OCI-LY1 (cell line): ENCODE data around the gene DMAP1.

Source experiments
- EZH2 ChIP-seq: fragments of 200-600 bp; sonication (generic), shearing (Covaris generic); IDR thresholded peaks from 2 replicates; pipeline ENCODE4 v1.8.0; 2017; ENCODE audit warnings: borderline replicate concordance, mixed run types, mild to moderate bottlenecking, antibody characterized with exemption, low read length, moderate library complexity, mixed read lengths
- TF ChIP-seq, protein P1 (sequence below): fragments of 200-600 bp; sonication (generic), shearing (Covaris generic); IDR thresholded peaks from 2 replicates; pipeline ENCODE4 v1.5.1; 2017; ENCODE audit warnings: mild to moderate bottlenecking, antibody characterized with exemption, low read length, moderate library complexity, mixed read lengths

DNA sequence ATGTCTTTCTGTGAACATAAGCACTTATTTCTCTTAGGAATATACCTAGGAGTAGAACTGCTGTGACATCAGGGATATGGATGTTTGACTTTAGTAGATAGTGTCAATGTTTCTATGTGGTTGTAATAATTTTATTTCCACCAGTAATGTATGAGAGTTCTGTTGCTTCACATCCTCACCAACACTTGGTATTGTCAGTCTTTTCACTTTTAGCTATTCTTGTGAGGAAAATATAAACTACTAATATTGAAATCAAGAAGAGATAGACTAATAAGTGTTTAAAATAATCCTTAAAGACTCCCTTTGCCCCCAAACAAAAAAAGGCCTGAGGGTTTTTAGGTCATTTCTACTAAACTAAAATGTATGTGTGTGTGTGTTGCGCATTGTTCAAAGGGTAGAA is 2.7 kb upstream of the DMAP1 start:
- no peak for TF ChIP-seq EZH2
- TF ChIP-seq, protein P1, sequence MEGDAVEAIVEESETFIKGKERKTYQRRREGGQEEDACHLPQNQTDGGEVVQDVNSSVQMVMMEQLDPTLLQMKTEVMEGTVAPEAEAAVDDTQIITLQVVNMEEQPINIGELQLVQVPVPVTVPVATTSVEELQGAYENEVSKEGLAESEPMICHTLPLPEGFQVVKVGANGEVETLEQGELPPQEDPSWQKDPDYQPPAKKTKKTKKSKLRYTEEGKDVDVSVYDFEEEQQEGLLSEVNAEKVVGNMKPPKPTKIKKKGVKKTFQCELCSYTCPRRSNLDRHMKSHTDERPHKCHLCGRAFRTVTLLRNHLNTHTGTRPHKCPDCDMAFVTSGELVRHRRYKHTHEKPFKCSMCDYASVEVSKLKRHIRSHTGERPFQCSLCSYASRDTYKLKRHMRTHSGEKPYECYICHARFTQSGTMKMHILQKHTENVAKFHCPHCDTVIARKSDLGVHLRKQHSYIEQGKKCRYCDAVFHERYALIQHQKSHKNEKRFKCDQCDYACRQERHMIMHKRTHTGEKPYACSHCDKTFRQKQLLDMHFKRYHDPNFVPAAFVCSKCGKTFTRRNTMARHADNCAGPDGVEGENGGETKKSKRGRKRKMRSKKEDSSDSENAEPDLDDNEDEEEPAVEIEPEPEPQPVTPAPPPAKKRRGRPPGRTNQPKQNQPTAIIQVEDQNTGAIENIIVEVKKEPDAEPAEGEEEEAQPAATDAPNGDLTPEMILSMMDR: no peak
